Activated gamma-delta T cell (primary cell): ENCODE data around the gene OR4P4.

Experiments
- DNase-seq: peaks from one replicate; lab custom pipeline; 2025; lab: John Stamatoyannopoulos, UW
- total RNA-seq, 2 donors: gene quantifications; one replicate each; lab custom pipeline; 2026; lab: John Stamatoyannopoulos, UW

The OR4P4 gene
- total RNA-seq = 0 reads per million in 2 donors

DNA sequence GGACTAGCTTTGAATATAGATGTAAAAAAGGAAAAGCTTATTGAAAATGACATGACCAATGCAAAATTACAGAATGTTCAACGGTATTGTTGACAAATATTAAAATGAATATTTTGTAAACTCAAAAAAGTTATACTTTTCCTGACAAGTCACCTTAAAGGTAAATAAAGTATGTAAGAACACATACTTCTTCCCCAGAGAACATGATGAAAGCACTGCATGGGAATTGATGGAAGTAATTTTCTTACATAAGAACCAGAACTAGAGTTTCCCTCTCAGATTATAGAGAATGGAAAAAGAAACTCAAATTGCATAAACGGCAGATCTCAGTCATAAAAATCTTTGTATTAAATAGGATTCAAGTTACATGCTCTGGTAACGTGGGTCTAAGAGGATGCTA, at the start of gene OR4P4:
OR4P4 (plus strand) TSS at position 301 of the 400 bp plus-strand sequence.
- DNase-seq = no peak

DNA sequence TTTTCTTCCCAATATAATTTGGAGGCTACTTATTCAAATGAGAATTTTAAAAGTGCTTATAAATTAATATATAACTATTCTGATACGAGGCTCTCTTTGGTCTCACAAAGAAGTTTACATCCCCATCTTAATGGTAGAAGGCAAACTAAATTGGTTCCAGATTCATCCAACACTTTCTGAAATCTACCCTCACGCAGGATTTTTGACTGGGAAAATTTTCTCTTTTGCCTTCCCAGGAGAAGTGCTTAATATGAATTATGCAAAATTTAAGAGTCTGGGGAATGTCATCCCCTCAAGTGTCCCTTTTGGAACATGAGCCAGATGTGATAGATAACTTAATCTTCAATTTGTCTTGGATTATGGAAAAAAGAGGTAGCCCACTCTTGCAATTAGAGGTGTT, 27.4 kb upstream of the OR4P4 start, which contains the start of gene OR4C11:
OR4C11 (minus strand) TSS at position 101 of the 400 bp plus-strand sequence. CDS start 3,272 bp downstream, outside the sequence.
- DNase-seq = no peak

DNA sequence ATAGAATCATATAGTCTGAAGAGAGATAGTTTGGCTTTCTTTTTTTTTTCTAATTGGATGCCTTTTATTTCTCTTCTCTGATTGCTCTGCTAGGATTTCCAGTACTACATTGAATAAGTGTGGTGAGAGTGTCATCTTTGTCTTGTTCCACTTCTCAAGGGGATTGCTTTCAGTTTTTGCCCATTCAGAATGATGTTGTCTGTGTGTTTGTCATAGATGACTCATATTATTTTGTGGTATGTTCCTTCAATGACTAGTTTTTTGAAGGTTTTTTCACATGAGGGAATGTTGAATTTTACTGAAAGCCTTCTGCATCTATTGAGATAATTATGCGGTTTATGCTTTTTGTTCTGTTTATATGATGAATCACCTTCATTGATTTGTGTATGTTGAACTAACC, 10.4 kb upstream of the OR4P4 start:
- no peak for DNase-seq

DNA sequence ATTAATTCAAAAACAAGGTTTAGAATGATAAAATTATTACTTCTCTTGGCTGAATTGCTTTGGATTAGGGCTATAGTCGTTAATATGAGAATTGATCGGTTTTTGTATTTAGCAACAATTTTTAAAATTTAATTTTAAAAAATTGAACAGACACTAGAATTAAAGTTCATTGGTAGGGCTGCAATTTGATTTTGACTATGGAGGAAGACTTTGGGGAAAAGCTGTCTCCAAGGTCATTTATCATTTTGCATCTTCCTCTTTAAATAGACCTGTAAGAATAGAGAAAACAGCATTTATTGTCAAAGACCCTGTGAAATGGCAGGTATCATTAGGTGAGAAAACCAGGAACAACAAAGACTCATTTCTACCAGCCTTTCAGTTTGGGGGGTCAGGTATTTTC, 13.1 kb downstream of the OR4P4 start, which contains the start of gene OR4S2:
OR4S2 (plus strand) TSS at position 301 of the 400 bp plus-strand sequence. CDS start 2,577 bp downstream, outside the sequence.
- no peak for DNase-seq

DNA sequence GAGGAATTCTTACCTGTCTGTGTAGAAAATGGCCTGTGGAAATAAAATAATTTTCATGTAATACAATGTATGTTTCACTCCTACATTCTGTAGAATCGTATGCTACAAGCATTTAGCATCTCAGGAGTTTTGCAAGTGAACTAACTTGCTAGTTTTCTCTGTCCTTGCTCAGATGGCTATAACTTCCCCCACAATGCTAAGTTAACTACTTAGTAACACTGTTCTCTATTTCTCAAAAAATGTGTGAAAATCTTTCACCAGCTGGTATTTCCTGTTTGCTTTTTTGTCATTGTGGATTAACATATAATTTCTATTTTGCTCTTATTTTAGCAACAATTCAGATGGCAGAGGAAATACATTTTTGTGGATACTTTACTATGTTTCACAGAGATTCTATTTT, 17.6 kb downstream of the OR4P4 start:
- DNase-seq = no peak

DNA sequence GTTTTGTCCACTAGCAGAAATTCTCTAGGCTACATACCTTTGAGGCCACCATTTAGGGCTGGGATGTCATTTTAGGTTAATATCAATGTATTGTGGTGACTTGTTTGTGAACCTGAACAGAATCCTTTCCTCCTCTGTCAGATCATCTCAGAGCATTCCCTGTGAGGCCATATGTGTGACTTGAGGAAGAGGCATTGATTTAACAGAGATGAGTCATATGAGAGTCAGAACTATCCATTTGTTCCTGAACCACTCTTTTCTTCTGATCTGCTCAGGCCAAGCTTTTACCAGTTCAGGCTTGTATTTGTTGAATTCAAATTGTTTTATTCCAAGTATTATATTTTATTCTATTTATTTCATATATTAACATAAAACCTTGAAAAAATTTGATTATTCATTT, 20.2 kb downstream of the OR4P4 start:
- DNase-seq = no peak

DNA sequence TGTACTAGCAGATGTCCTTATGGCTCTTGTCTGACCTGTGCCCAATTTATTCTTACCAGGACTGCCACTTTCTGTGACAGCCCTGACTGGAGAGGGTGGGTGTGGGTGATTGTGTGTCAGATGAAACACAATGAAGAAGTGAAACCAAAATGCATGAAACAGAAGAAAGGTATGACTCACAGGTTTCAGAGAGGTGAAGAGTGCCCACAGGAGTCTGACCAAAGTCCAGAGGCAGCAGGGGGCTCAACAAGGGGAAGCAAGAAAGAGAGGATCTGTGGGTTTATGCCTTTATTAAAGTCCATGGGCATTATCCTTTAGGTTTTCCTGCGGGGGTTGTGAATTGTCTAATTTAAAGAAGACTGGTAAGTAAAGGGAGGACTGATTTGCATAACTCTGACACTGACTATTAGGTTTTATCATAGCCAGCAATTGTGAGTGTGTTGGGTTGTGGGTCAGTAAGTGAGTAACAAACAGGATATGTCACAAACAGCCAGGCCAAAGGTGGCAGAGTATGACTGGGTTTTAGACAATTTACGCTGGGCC, 23.2 kb downstream of the OR4P4 start:
- DNase-seq = no peak

DNA sequence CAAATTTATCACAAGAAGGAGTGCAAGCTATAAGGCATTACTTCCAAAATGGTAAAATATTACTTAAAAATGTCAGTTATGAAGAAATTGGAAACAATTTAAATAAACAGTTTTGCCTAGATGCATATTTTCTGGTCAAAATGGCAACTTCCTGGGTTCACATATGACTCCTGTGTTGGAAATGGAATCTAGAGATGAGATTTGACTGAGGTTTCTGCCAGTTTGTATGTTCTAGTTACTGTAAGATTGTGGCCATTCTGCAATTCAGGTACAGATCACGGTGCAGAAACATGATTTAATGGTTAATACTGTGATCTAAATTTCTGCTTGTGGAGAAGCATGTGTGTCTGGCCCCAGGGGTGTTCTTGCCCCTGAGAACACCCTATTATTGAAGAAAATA, 23.7 kb downstream of the OR4P4 start:
- no peak for DNase-seq

DNA sequence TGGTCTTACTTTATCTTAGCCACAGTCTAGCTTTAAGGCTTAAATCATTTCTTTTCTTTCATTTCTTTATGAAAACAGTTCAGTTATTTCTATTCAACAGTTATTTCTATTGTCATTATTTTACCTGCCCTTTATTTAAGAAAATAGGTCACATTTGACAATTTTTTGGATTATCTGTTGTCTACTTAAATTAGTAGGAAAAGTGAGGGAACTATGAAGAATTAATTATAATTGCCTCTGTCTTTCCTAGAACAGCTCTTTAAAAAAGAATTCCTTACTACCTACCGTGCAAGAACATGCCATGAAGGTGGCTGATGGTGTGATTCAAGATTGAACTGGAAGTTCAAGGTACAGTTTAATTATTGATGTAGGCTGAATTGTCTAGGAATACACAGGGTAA, 27.0 kb downstream of the OR4P4 start, which contains the start of gene OR4C6:
OR4C6 (plus strand) TSS at position 301 of the 400 bp plus-strand sequence. CDS start 2,966 bp downstream, outside the sequence.
- no peak for DNase-seq

DNA sequence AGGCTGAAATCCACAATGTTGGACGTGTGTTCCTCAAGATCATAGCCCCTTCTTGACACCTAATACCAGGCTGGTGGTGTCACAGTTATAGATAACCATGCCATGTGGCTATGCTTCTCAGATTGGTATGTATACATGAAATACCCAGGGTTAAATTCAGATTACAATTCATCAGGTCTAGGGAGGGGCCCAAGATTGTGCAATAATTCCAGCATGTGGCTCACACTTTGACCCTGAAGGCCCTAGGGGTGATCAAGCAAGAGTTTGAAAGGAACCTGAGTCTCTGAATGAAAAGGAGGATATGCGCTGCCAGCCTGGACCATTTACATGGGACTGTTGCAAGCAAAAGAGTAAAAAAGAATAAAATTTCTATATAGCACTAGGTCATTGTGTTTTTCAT, 34.5 kb downstream of the OR4P4 start:
- no peak for DNase-seq

DNA sequence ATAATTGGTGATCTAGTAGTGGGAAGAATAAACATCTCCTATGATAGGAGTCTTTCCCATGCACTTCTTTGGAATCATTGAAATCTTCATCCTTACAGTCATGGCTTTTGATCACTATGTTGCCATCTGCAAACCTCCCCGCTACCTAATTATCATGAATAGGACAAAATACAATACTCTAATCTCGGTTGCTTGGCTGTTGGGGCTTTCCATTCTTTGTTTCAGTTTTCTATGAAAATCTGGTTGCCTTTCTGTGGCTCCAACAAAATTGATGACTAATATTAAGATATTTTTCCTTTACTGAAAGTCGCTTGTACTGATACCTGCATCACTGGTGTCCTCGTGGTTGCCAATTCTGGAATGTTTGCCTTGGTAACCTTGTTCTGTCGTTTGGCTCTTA, 38.9 kb downstream of the OR4P4 start:
- DNase-seq = no peak
